ENCODE results near the gene MMP23B.

- TF ChIP-seq POLR2A (IDR thresholded peaks at IDR 0.05; ENCODE audit: low read depth, low read length) (no peak), TAF1 (IDR thresholded peaks at IDR 0.05; ENCODE audit: borderline replicate concordance, low read depth, low read length) (no peak), POLR2AphosphoS5 (IDR thresholded peaks at IDR 0.05; ENCODE audit: low read depth, low read length) (no peak)
These were observed 14.0 kb upstream of the MMP23B start for GRCh38 chr1:1617925-1618324.
